Medulla oblongata (tissue), 1 donor: ENCODE results near the gene TTYH1.
A peak's percentile ranks its signal among the peaks of the same experiment; 100 is the strongest.
"Not testable (repeated sequence)": the region's sequence is repeated elsewhere in the genome, so short reads cannot be mapped to it uniquely, and the experiment has no call there.

Source experiments
- DNase-seq: peaks from one replicate; pipeline ENCODE4 v3.0.0-alpha.2; 2015; ENCODE audit errors: extremely low spot score

Gene TTYH1

GRCh38 chr19:54459282-54460229 is 44.3 kb downstream of the TTYH1 start:
- no peak for DNase-seq

DNA sequence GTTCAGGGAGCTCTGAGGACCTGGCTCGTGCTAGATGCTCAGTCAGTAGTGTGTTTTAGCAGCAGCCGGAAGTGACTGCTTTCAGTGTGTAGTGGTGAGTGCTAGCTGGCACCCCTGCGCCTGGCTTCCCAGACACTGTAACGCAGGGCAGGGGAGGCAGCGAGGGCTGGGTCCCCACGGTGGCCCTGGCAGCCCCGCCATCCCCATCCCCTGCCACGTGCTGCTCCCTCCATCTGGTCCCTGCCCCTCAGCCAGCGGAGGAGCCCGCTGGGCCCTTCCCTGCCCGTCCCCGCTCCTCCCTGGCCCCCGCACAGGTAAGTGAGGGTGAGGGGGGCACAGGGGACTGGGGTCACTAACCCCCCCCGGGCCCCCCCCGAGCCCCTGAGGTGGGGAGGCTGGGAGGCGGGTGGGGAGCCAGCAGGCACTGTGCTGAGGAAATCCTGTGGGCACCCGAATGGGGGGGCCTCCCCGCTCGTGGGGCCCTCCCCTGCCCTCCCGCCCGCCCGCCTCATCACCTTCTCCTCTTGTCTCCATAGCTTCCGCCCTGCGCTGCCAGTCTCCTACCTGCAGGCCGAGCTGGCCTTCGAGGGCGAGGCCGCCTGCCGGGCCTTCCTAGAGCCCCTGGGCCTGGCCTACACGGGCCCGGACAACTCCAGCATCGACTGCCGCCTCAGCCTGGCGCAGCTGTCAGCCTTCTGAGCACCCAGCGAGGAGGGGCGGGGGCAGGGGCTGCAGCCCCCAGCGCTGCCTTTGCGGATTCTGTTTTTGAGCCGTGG is 45.2 kb downstream of the TTYH1 start:
- no peak for DNase-seq

DNA sequence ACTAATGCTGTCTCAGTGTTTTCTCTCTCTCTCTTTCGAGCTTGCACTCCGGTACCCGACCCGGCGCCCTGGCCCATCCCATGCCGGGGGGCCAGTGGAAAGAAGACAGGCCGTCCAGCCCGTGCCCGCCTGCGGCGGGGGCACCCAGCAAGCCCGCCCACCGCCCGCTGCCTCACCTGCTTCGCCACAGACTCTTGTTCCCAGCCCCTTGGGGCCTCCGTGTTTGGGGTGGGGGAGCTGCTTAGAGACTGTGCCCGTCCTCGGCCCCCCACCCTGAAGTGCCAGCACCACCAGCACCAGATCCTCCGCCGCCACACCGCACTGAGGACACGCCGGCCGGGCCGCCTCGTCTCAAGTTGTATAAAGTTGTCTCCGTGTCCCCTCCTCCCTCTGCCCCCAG is 45.9 kb downstream of the TTYH1 start:
- no peak for DNase-seq

GRCh38 chr19:54461613-54462012 is 46.3 kb downstream of the TTYH1 start:
- no peak for DNase-seq

- no peak for DNase-seq
Measured at GRCh38 chr19:54462047-54462654, 46.9 kb downstream of the TTYH1 start.

DNA sequence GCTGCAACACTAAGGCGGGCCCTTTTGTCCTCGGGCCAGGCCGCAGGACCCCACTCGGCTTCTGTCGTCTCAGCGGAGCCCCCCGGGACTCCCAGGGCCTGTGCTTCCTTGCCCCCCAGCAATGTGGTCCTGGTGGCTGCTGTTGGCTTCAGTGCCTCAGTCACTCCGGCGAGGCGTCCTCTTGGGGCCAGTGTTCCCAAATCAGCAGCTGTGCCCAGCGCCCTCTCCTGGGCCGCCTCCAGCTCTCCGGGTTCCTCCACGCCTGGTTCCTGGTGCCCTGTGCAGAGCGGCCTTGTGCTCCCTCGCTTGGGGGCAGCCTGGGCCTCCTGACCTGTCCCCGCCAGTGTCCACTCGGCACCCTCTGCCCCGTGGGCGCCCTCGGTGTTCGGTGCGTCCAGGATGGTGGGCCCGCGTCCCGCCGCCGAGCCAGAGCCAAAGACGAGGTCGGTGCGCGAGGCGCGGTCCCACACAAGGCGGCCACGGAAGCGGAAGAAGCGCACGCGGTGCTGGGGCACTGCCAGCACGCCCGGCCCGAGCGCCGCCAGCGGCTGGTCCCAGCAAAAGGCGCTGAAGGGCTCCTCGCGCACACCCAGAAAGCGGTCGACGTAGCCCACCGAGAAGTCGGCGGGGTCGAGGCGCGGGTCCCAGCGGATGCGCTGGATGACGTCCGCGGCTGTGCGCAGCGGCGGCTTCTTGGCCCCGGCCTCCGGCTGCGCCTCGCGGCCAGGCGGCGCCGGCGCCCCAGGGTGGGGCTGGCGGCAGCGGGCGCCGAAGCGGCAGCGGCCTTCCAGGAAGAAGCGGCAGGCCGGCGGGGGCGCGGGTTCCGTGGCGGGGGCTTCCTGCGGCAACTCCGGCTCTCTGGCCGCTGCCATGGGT is 47.6 kb downstream of the TTYH1 start:
- DNase-seq, result peak; percentile 52

DNA sequence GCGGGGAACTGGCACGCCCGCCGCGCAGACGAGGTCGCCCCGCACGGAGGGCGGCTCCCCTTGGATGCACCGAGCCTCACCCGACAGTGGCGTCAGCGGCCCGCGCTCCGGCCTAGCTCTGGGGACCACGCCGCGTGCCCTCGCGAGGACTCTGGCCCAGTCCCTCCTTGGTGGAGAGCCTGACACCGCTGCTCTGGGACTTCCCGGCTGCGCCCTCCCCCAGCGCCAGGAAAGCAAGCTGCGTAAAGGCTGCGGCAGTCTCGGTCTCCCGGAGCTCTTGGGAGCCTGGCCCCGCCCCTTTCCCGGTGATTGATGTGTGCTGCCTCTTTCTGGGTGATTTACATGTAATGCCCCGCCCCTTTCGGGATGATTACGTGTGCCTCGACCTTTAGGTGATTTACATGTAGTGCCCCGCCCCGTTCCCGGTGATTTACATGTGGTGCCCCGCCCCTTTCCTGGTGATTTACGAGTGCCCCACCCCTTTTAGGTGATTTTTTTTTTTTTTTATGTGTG is 48.3 kb downstream of the TTYH1 start, which contains the start of gene LENG9:
Gene LENG9 (minus strand): TSS at position 248 of the 513 bp plus-strand sequence. CDS start 252 bp downstream, outside the sequence.
- DNase-seq, result peak; percentile 98

GRCh38 chr19:54464044-54464629 is 48.9 kb downstream of the TTYH1 start:
- DNase-seq, result peak; percentile 78

DNA sequence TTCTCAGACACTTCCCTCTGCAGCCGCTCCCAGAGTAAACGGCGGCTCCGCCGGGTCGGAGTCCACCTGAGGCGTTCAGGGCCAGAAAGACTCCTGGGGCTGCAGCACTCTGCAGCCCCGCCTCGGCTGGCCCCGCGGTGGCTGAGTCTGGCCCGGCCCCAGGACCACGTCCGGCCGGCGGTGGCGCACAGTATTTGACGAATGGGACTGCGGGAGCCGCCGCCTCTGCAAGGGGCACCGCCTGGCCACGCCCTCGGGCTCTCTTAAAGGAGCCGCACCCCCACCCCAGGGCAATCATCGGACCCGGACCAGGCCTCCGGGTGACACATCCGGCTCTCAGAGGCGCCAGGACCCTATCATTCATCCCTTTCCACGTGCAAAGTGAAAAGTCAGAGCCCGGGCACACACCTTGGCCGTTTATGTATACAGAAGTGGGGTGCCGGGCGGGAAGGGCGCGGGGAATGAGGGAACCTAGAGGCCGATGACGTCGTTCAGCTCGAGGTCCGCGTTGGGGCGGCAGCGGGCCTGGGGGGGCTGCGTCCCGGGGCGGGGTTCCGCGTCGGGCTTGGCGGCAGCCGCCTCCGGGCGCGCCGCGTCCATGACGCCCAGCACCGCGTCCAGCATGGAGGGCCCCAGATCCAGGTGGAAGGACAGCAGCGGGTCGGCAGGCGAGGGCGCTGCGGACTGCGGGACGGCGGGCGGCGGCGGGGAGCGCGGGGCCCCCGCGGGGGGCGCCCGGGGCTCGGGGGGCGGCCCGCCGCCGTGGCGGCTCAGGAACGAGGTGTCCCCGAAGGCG is 49.6 kb downstream of the TTYH1 start:
- peak; percentile 79 for DNase-seq

- DNase-seq, result no peak
Measured at GRCh38 chr19:54465426-54466109, 50.3 kb downstream of the TTYH1 start.

GRCh38 chr19:54466110-54466480 is 50.8 kb downstream of the TTYH1 start:
- not testable (repeated sequence) for DNase-seq

DNA sequence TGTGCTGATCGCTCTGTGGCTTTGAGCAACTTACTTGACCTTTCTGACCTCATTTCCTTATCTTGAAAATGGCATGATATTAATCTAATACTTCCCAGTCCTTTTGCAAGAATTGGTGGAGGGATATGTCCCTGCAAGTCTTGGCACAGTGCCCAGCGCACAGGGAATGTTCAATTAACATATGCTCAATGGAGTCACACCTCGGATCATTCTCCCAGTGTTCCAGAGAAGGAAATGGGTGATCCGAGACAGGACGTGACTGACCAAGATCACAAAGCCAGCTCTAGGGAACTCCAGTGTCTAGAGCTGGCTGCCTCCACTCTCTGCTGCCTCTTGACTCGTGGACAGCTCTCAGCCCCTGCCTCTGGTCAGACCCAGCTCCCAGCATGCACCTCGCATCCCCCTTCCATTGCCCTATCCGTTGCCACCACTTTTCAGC is 54.3 kb downstream of the TTYH1 start:
- DNase-seq, result no peak

GRCh38 chr19:54470276-54470887 is 55.1 kb downstream of the TTYH1 start:
- no peak for DNase-seq

- DNase-seq, result peak; percentile 60
Measured at GRCh38 chr19:54470991-54471782, 55.9 kb downstream of the TTYH1 start.

DNA sequence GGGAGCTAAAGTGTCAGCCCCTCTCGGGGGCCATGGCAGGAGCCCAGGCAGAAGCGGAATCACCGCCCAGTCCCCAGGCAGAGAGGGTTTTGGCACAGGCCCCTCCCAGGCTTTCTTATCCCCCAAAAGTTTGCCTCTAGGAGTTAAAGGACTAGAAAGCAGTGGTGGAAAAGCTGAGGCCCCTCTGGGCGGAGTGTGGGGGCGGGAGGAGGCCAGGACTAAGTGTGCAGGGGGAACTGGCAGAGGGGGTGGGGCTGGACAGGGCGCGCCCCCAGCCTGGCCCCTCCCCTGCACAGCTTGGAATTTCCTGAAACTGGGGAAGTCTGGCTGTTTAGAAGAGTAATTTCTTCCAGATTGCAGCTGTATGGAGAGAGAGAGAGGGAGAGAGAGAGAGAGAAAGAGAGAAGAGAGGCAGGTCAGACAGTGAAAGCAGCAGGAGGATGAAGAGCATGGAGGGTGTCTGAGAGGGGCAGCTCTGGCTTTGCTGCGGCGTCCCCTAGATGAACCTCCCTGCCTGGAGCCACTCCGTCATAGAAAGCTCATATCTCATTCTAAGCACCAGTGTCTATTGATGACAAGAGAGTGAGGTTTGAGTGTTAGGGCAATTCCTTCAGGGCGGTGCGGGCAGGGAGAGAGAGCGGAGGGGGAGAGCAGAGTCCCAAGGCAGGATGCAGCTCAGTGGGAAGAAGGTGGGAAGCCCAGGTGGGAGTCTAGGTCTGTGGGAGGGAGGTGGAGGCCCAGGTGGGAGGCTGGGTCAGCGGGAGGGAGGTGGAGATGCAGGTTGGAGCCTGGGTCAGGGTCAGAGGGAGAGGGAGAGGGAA is 58.0 kb downstream of the TTYH1 start, which contains the start of gene CDC42EP5:
Gene CDC42EP5 (minus strand): TSS at position 226 of the 821 bp plus-strand sequence. CDS start 7,749 bp downstream, outside the sequence.
- DNase-seq, result no peak

- DNase-seq, result no peak
Measured at GRCh38 chr19:54473892-54474372, 58.7 kb downstream of the TTYH1 start.

DNA sequence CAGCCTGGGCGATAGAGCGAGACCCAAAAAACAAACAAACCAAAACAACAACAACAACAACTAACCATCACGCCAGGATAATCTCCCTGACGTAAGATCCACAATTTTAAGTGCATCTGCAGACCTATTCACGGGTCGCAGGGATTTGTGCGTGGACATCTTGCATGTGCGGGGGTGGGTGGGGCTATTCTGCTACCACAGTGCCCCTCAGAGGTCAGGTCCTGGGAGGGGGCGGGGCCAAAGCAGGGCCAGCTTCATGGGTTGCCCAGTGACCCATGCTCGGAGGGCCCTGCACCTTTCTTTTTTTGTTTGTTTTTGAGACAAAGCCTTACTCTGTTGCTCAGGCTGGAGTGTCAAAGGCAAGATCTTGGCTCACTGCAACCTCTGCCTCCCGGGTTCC is 60.4 kb downstream of the TTYH1 start:
- no peak for DNase-seq
